CD4-positive, CD25-positive, alpha-beta regulatory T cell (primary cell): ENCODE results near the gene GOLT1B. TPM values are rescaled to one million over a fixed set of nuclear protein-coding genes. Genes with fewer than 3 reads are reported as not detected.

Experiments
- ATAC-seq, 2 donors: fragments of 150-1000 bp; cut with Tn5 transposase; one replicate each; pipeline ENCODE4 v1.10.0; 2021; ENCODE audit warnings: low read depth in 2 of 2, moderate number of reproducible peaks in 2 of 2, moderate library complexity in 1 of 2
- DNase-seq, 3 donors: peaks; one replicate each; pipeline versions ENCODE4 v3.0.0 to v3.0.0-alpha.2; 2012 to 2022; ENCODE audit warnings: mixed read lengths in 1 of 3
- H3K27ac ChIP-seq: one replicate; pipeline ENCODE4 v1.7.0; 2013; ENCODE audit warnings: mild to moderate bottlenecking, low read length; ENCODE audit not compliant: insufficient read depth, poor library complexity, severe bottlenecking
- H3K27me3 ChIP-seq: one replicate; pipeline ENCODE4 v1.7.0; 2013; ENCODE audit warnings: low read length; ENCODE audit not compliant: control insufficient read depth, insufficient read depth
- H3K36me3 ChIP-seq: one replicate; pipeline ENCODE4 v1.7.0; 2013; ENCODE audit warnings: mild to moderate bottlenecking, low read length, moderate library complexity; ENCODE audit not compliant: control insufficient read depth, insufficient read depth
- H3K4me1 ChIP-seq: 2 replicates; pipeline ENCODE4 v1.7.0; 2013; ENCODE audit warnings: mild to moderate bottlenecking, low read length; ENCODE audit not compliant: insufficient read depth, control insufficient read depth, poor library complexity, severe bottlenecking
- H3K4me3 ChIP-seq: one replicate; pipeline ENCODE4 v1.7.0; 2013; ENCODE audit warnings: low read depth, mild to moderate bottlenecking, low read length, moderate library complexity
- H3K9me3 ChIP-seq, 2 experiments: 1 replicate in 1 of 2; 2 replicates in 1 of 2; pipeline ENCODE4 v1.7.0; 2013; ENCODE audit warnings: low read length in 2 of 2, mild to moderate bottlenecking in 1 of 2, moderate library complexity in 1 of 2; ENCODE audit not compliant: control insufficient read depth in 2 of 2
- H3K27ac Mint-ChIP-seq, 3 donors: one replicate each; pipeline ENCODE4 v1.8.0; 2020 to 2022; ENCODE audit warnings: mild to moderate bottlenecking in 3 of 3, mixed read lengths in 3 of 3, moderate library complexity in 2 of 3
- H3K27me3 Mint-ChIP-seq: one replicate; pipeline ENCODE4 v1.8.0; 2022; ENCODE audit warnings: mild to moderate bottlenecking, mixed read lengths
- H3K36me3 Mint-ChIP-seq: one replicate; pipeline ENCODE4 v1.8.0; 2020; ENCODE audit warnings: mixed read lengths
- H3K4me1 Mint-ChIP-seq, 4 donors: one replicate each; pipeline ENCODE4 v1.8.0; 2020 to 2022; ENCODE audit warnings: mixed read lengths in 4 of 4, mild to moderate bottlenecking in 1 of 4
- H3K4me3 Mint-ChIP-seq, 4 donors: one replicate each; pipeline ENCODE4 v1.8.0; 2020 to 2022; ENCODE audit warnings: mild to moderate bottlenecking in 4 of 4, mixed read lengths in 4 of 4, moderate library complexity in 3 of 4
- H3K9me3 Mint-ChIP-seq, 7 donors: one replicate each; pipeline ENCODE4 v1.8.0; 2020 to 2022; ENCODE audit warnings: mixed read lengths in 7 of 7, mild to moderate bottlenecking in 3 of 7, moderate library complexity in 2 of 7
- polyA plus RNA-seq, 4 donors: library from polyadenylated mRNA; unstranded; fragments of 300-500 nt; fragmentation: Illumina TruSeq; gene quantifications; one replicate each; pipeline ENCODE4 v1.2.3, GENCODE V29; 2021
- total RNA-seq: library from RNA; stranded (reverse); gene quantifications from one replicate; pipeline ENCODE4 v1.2.3, GENCODE V29; 2022

Gene GOLT1B
- total and polyA plus RNA-seq, 5 donors from 2014 or later = 28.9 to 43.1 (median 36.4) TPM

- Mint-ChIP-seq H3K36me3 (peaks cover 31% of the 10 kb centered on the region), H3K9me3 (peaks cover 0 to 1% (median 0%) of the 10 kb centered on the region in 7 donors), H3K4me3 (no peak overlapping the region), H3K27me3 (no peaks in the 10 kb centered on the region), H3K4me1 (peaks cover 0 to 7% (median 5%) of the 10 kb centered on the region in 4 donors), H3K27ac (no peak overlapping the region)
- H3K36me3 ChIP-seq = peaks cover 91% of the 10 kb centered on the region
- no peaks in the 10 kb centered on the region for H3K4me1 ChIP-seq
- ATAC-seq (no peak), DNase-seq (no peak)
- no peak overlapping the region for H3K27ac ChIP-seq
- H3K9me3 ChIP-seq = no peaks in the 10 kb centered on the region
- H3K27me3 ChIP-seq = no peaks in the 10 kb centered on the region
- no peak overlapping the region for H3K4me3 ChIP-seq
These were observed 26.0 kb upstream of the GOLT1B start for GRCh38 chr12:21475552-21475951.

DNA sequence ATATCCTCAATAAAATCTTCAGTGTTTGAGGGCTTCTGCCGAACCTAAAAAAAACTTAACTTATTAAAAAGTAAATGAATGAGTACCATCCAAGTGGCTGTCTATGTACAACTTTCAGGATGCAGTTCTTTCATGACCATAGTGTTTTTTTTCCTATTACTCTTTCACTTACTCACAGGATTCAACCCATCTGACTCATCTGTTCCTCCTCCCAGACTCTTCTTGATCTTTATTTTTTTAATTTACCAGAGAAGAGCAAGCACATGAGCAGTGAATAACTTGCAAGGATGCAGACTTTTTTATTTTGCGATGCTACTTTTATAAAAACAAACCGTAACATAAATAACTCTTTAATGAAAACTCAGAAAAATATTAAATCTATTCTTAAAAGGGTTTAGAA is 24.6 kb upstream of the GOLT1B start:
- no peaks in the 10 kb centered on the region for H3K27me3 Mint-ChIP-seq

GRCh38 chr12:21478756-21479455 is 22.7 kb upstream of the GOLT1B start:
- Mint-ChIP-seq H3K36me3 (peaks cover 19% of the 10 kb centered on the region), H3K27me3 (no peaks in the 10 kb centered on the region), H3K27ac (no peak overlapping the region), H3K4me1 (peaks cover 0 to 7% (median 3%) of the 10 kb centered on the region in 4 donors), H3K4me3 (no peak overlapping the region), H3K9me3 (no peaks in the 10 kb centered on the region)
- Histone ChIP-seq H3K9me3 (no peaks in the 10 kb centered on the region), H3K27ac (no peak overlapping the region), H3K36me3 (peaks cover 91% of the 10 kb centered on the region), H3K4me1 (no peaks in the 10 kb centered on the region), H3K4me3 (no peak overlapping the region), H3K27me3 (no peaks in the 10 kb centered on the region)
- no peak for DNase-seq
- no peak for ATAC-seq

More for the DNA sequence above, 24.6 kb upstream of the GOLT1B start:
- ATAC-seq (no peak), DNase-seq (no peak)
- no peaks in the 10 kb centered on the region for H3K4me1 ChIP-seq
- H3K27me3 ChIP-seq = no peaks in the 10 kb centered on the region
- Mint-ChIP-seq H3K9me3 (peaks cover 0 to 1% (median 0%) of the 10 kb centered on the region in 7 donors), H3K4me3 (no peak overlapping the region), H3K4me1 (peaks cover 0 to 7% (median 4%) of the 10 kb centered on the region in 4 donors), H3K36me3 (peaks cover 27% of the 10 kb centered on the region), H3K27ac (peak overlapping the region in 2 of 3 donors; percentile 33 to 81)
- no peaks in the 10 kb centered on the region for H3K9me3 ChIP-seq
- peaks cover 94% of the 10 kb centered on the region for H3K36me3 ChIP-seq
- no peak overlapping the region for H3K27ac ChIP-seq
- no peak overlapping the region for H3K4me3 ChIP-seq

DNA sequence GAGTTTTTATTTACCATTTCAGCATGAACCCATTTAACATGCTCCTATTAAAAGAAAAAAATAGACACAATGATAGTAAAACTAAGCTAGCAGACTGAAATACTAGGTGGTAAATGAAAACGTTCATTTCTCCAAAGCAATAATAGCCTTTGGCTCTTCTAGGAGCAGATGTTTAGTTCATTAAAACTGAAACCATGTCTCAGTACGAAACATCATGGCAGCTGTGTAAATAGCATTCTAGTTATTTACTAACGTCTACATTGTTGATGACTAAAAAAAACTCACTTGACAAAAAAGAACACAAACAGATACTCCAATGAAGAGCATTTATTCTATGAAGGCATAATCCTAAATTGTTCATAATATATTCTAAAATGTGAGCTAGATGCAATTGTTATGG is 18.1 kb upstream of the GOLT1B start:
- Mint-ChIP-seq H3K4me3 (no peak overlapping the region), H3K27me3 (no peaks in the 10 kb centered on the region), H3K36me3 (peaks cover 12% of the 10 kb centered on the region), H3K27ac (peak overlapping the region in 1 of 3 donors; percentile 27), H3K4me1 (peaks cover 0 to 17% (median 7%) of the 10 kb centered on the region in 4 donors), H3K9me3 (peaks cover 0 to 3% (median 0%) of the 10 kb centered on the region in 7 donors)
- no peaks in the 10 kb centered on the region for H3K4me1 ChIP-seq
- no peak overlapping the region for H3K27ac ChIP-seq
- DNase-seq (no peak), ATAC-seq (no peak)
- H3K36me3 ChIP-seq = peaks cover 67% of the 10 kb centered on the region
- no peaks in the 10 kb centered on the region for H3K27me3 ChIP-seq
- H3K4me3 ChIP-seq = no peak overlapping the region
- no peaks in the 10 kb centered on the region for H3K9me3 ChIP-seq

DNA sequence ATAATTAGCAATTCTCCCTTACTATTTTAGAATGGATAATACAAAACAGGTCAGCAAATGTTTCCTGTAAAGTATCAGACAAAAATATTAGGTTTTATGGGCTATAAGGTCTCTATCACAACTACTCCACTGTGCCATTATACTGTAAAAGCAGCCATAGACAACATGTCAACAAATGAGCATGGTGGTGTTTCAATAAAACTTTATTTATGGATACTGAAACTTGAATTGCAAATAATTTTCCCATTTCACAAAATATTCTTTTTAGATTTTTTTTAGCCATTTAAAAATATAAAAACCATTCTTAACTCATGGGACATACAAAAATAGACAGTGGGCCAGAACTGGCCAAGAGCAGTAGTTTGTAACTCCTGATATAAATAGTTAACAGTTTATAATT is 15.6 kb upstream of the GOLT1B start:
- Mint-ChIP-seq H3K27me3 (no peaks in the 10 kb centered on the region), H3K36me3 (peaks cover 27% of the 10 kb centered on the region)
- peaks cover 72% of the 10 kb centered on the region for H3K36me3 ChIP-seq

GRCh38 chr12:21499765-21500164 is 1.8 kb upstream of the GOLT1B start:
- peaks cover 37% of the 10 kb centered on the region for H3K36me3 ChIP-seq
- no peaks in the 10 kb centered on the region for H3K9me3 ChIP-seq
- no peaks in the 10 kb centered on the region for H3K27me3 Mint-ChIP-seq
- peaks cover 50% of the 10 kb centered on the region for H3K4me1 ChIP-seq
- peaks cover 5 to 59% (median 49%) of the 10 kb centered on the region in 4 donors for H3K4me1 Mint-ChIP-seq
- peaks cover 32% of the 10 kb centered on the region for H3K36me3 Mint-ChIP-seq
- H3K9me3 Mint-ChIP-seq = no peaks in the 10 kb centered on the region
- no peaks in the 10 kb centered on the region for H3K27me3 ChIP-seq
- H3K27ac Mint-ChIP-seq = no peak overlapping the region
- peak overlapping the region; percentile 94 for H3K4me3 ChIP-seq
- peak overlapping the region in 1 of 4 donors; percentile 24 for H3K4me3 Mint-ChIP-seq
- no peak for DNase-seq
- ATAC-seq = no peak
- H3K27ac ChIP-seq = peak overlapping the region; percentile 30

More for the DNA sequence above, 15.6 kb upstream of the GOLT1B start:
- ATAC-seq (no peak), DNase-seq (no peak)
- no peaks in the 10 kb centered on the region for H3K4me1 ChIP-seq
- no peak overlapping the region for H3K27ac Mint-ChIP-seq
- no peak overlapping the region for H3K4me3 Mint-ChIP-seq
- no peak overlapping the region for H3K4me3 ChIP-seq
- no peaks in the 10 kb centered on the region for H3K27me3 ChIP-seq
- peaks cover 0 to 3% (median 0%) of the 10 kb centered on the region in 7 donors for H3K9me3 Mint-ChIP-seq
- peaks cover 0 to 29% (median 9%) of the 10 kb centered on the region in 4 donors for H3K4me1 Mint-ChIP-seq
- H3K27ac ChIP-seq = no peak overlapping the region
- no peaks in the 10 kb centered on the region for H3K9me3 ChIP-seq

DNA sequence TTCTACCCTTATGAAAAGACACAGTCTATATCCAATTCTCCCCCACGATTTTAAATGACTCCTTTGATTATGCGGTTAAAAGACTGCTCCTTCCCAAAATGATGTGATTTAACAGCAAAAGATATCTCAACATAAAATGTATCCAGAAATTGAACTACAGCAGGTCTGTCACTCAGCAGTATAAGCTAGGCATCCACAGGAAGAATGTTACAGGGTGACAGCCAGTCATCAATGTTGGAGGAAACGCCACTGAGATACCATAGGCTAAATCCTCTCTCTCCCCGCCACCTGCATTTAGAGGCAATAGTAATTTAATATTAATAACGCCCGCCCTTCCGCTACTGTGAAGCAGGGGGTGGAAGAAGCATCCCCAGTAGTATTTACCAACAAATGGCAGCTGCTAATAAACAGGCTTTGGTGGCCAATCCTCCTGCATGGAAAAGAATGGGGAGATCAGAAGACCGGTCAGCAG is 767 bp upstream of the GOLT1B start:
- Histone ChIP-seq H3K9me3 (no peaks in the 10 kb centered on the region), H3K36me3 (peaks cover 29% of the 10 kb centered on the region), H3K27me3 (no peaks in the 10 kb centered on the region), H3K4me1 (peaks cover 57% of the 10 kb centered on the region), H3K4me3 (peak overlapping the region; percentile 94), H3K27ac (peak overlapping the region; percentile 88)
- H3K4me3 Mint-ChIP-seq = no peak overlapping the region
- ATAC-seq (peak in 1 of 2 donors; percentile 2), DNase-seq (peak in 1 of 3 donors; percentile 2)
- H3K36me3 Mint-ChIP-seq = peaks cover 24% of the 10 kb centered on the region
- H3K27ac Mint-ChIP-seq = no peak overlapping the region
- H3K9me3 Mint-ChIP-seq = no peaks in the 10 kb centered on the region
- peaks cover 5 to 63% (median 54%) of the 10 kb centered on the region in 4 donors for H3K4me1 Mint-ChIP-seq
- no peaks in the 10 kb centered on the region for H3K27me3 Mint-ChIP-seq

- ATAC-seq (peak in 1 of 2 donors; percentile 0), DNase-seq (peak in 2 of 3 donors; percentile 20 to 56)
- H3K9me3 ChIP-seq = no peaks in the 10 kb centered on the region
- Mint-ChIP-seq H3K27me3 (no peaks in the 10 kb centered on the region), H3K36me3 (peaks cover 14% of the 10 kb centered on the region), H3K4me1 (peaks cover 9 to 62% (median 53%) of the 10 kb centered on the region in 4 donors), H3K4me3 (no peak overlapping the region), H3K9me3 (no peaks in the 10 kb centered on the region), H3K27ac (peak overlapping the region in 1 of 3 donors; percentile 84)
- H3K4me3 ChIP-seq = peak overlapping the region; percentile 94
- H3K27ac ChIP-seq = peak overlapping the region; percentile 88
- no peaks in the 10 kb centered on the region for H3K27me3 ChIP-seq
- H3K36me3 ChIP-seq = peaks cover 16% of the 10 kb centered on the region
- H3K4me1 ChIP-seq = peaks cover 57% of the 10 kb centered on the region
These were observed 541 bp downstream of the GOLT1B start for GRCh38 chr12:21502164-21502496.
